ENCODE data around the gene BCL2.

BCL2 gene

GRCh38 chr18:63140997-63141777, 178.4 kb downstream of the BCL2 start:
- no peak for DNase-seq (ENCODE audit: low read depth, low spot score)

- DNase-seq (ENCODE audit: low read depth, low spot score): no peak
Observed at GRCh38 chr18:63140038-63140450, 179.5 kb downstream of the BCL2 start.

- DNase-seq (ENCODE audit: low read depth, low spot score): no peak
Observed at GRCh38 chr18:63138436-63139340, 180.9 kb downstream of the BCL2 start.

- no peak for DNase-seq (ENCODE audit: low read depth, low spot score)
Observed at GRCh38 chr18:63137999-63138435, 181.6 kb downstream of the BCL2 start.

GRCh38 chr18:63135101-63135500, 184.5 kb downstream of the BCL2 start:
- DNase-seq (ENCODE audit: low read depth, low spot score): no peak

- DNase-seq (ENCODE audit: low read depth, low spot score): no peak
Observed at GRCh38 chr18:63132819-63133200, 186.8 kb downstream of the BCL2 start.

- no peak for DNase-seq (ENCODE audit: low read depth, low spot score)
Observed at GRCh38 chr18:63131959-63132818, 187.4 kb downstream of the BCL2 start.

- DNase-seq (ENCODE audit: low read depth, low spot score): peak; percentile 33
Observed at GRCh38 chr18:63131106-63131958, 188.2 kb downstream of the BCL2 start.

- no peak for DNase-seq (ENCODE audit: low read depth, low spot score)
Observed at GRCh38 chr18:63130176-63130575, 189.4 kb downstream of the BCL2 start.

GRCh38 chr18:63128237-63128974, 191.2 kb downstream of the BCL2 start:
- no peak for DNase-seq (ENCODE audit: low read depth, low spot score)

GRCh38 chr18:63126134-63127069, 193.2 kb downstream of the BCL2 start:
- DNase-seq (ENCODE audit: low read depth, low spot score): no peak

GRCh38 chr18:63120620-63121019, 198.9 kb downstream of the BCL2 start:
- no peak for DNase-seq (ENCODE audit: low read depth, low spot score)

GRCh38 chr18:63119647-63120046, 199.9 kb downstream of the BCL2 start:
- DNase-seq (ENCODE audit: low read depth, low spot score): no peak

GRCh38 chr18:63113899-63114565, 205.5 kb downstream of the BCL2 start:
- DNase-seq (ENCODE audit: low read depth, low spot score): no peak

- DNase-seq (ENCODE audit: low read depth, low spot score): no peak
Observed at GRCh38 chr18:63112706-63113105, 206.9 kb downstream of the BCL2 start.

- no peak for DNase-seq (ENCODE audit: low read depth, low spot score)
Observed at GRCh38 chr18:63111671-63112402, 207.7 kb downstream of the BCL2 start.

GRCh38 chr18:63109802-63110201, 209.8 kb downstream of the BCL2 start:
- no peak for DNase-seq (ENCODE audit: low read depth, low spot score)

- no peak for DNase-seq (ENCODE audit: low read depth, low spot score)
Observed at GRCh38 chr18:63109022-63109421, 210.5 kb downstream of the BCL2 start.

Data from activated naive CD8-positive, alpha-beta T cell treated with anti-CD3 and anti-CD28 coated beads, Interleukin-2, amount 50 U/mL, for 16 hours (primary cell).